ACC112 (cell line): ENCODE results near the gene CD22.
"Not testable (repeated sequence)": the region's sequence is repeated elsewhere in the genome, so short reads cannot be mapped to it uniquely, and the experiment has no call there.

Experiments used
- H2AFZ ChIP-seq: fragments of 200-600 bp; sonication (generic); one replicate; pipeline ENCODE4 v1.6.0; 2017; ENCODE audit warnings: antibody characterized with exemption, low read length; ENCODE audit not compliant: unreplicated experiment
- H3K27ac ChIP-seq: fragments of 200-600 bp; sonication (generic); 2 replicates; pipeline ENCODE4 v1.5.1; 2014; ENCODE audit warnings: low read depth, mild to moderate bottlenecking, antibody characterized with exemption, low read length, moderate library complexity
- H3K27me3 ChIP-seq: fragments of 200-600 bp; sonication (generic); 2 replicates; pipeline ENCODE4 v1.6.1; 2014; ENCODE audit warnings: mild to moderate bottlenecking, antibody characterized with exemption, low read length, moderate library complexity, mixed read lengths; ENCODE audit not compliant: insufficient read depth
- H3K36me3 ChIP-seq: fragments of 200-600 bp; sonication (generic); 2 replicates; pipeline ENCODE4 v1.6.1; 2016; ENCODE audit warnings: mild to moderate bottlenecking, antibody characterized with exemption, low read length, moderate library complexity, mixed read lengths; ENCODE audit not compliant: insufficient read depth
- H3K4me1 ChIP-seq: fragments of 200-600 bp; sonication (generic); one replicate; pipeline ENCODE4 v1.6.1; 2016; ENCODE audit warnings: low read length, mixed read lengths; ENCODE audit not compliant: insufficient read depth, unreplicated experiment, control insufficient read depth
- H3K4me3 ChIP-seq: fragments of 200-600 bp; sonication (generic); 2 replicates; pipeline ENCODE4 v1.5.1; 2014; ENCODE audit warnings: mild to moderate bottlenecking, low read depth, low read length
- H3K79me2 ChIP-seq: fragments of 200-600 bp; sonication (generic); one replicate; pipeline ENCODE4 v1.6.0; 2016; ENCODE audit warnings: low read length; ENCODE audit not compliant: control insufficient read depth, unreplicated experiment, insufficient read depth

The CD22 gene

DNA sequence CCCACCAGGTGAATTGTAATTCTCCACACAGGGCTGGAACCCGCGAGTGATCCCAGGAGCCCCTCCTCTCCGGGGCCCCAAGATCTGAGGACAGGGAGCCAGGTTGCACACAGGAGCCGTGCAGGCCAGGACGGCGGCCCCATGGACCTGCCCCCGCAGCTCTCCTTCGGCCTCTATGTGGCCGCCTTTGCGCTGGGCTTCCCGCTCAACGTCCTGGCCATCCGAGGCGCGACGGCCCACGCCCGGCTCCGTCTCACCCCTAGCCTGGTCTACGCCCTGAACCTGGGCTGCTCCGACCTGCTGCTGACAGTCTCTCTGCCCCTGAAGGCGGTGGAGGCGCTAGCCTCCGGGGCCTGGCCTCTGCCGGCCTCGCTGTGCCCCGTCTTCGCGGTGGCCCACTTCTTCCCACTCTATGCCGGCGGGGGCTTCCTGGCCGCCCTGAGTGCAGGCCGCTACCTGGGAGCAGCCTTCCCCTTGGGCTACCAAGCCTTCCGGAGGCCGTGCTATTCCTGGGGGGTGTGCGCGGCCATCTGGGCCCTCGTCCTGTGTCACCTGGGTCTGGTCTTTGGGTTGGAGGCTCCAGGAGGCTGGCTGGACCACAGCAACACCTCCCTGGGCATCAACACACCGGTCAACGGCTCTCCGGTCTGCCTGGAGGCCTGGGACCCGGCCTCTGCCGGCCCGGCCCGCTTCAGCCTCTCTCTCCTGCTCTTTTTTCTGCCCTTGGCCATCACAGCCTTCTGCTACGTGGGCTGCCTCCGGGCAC is 22.6 kb downstream of the CD22 start:
- Histone ChIP-seq H2AFZ (no peak overlapping the region), H3K36me3 (no peaks in the 10 kb centered on the region), H3K27ac (no peak overlapping the region), H3K79me2 (no peaks in the 10 kb centered on the region), H3K4me3 (no peak overlapping the region), H3K4me1 (no peaks in the 10 kb centered on the region), H3K27me3 (no peaks in the 10 kb centered on the region)

DNA sequence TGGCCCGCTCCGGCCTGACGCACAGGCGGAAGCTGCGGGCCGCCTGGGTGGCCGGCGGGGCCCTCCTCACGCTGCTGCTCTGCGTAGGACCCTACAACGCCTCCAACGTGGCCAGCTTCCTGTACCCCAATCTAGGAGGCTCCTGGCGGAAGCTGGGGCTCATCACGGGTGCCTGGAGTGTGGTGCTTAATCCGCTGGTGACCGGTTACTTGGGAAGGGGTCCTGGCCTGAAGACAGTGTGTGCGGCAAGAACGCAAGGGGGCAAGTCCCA is 23.1 kb downstream of the CD22 start:
- H2AFZ ChIP-seq = no peak overlapping the region
- no peak overlapping the region for H3K27ac ChIP-seq
- H3K27me3 ChIP-seq = no peaks in the 10 kb centered on the region
- H3K4me1 ChIP-seq = no peaks in the 10 kb centered on the region
- H3K36me3 ChIP-seq = no peaks in the 10 kb centered on the region
- no peaks in the 10 kb centered on the region for H3K79me2 ChIP-seq
- no peak overlapping the region for H3K4me3 ChIP-seq

DNA sequence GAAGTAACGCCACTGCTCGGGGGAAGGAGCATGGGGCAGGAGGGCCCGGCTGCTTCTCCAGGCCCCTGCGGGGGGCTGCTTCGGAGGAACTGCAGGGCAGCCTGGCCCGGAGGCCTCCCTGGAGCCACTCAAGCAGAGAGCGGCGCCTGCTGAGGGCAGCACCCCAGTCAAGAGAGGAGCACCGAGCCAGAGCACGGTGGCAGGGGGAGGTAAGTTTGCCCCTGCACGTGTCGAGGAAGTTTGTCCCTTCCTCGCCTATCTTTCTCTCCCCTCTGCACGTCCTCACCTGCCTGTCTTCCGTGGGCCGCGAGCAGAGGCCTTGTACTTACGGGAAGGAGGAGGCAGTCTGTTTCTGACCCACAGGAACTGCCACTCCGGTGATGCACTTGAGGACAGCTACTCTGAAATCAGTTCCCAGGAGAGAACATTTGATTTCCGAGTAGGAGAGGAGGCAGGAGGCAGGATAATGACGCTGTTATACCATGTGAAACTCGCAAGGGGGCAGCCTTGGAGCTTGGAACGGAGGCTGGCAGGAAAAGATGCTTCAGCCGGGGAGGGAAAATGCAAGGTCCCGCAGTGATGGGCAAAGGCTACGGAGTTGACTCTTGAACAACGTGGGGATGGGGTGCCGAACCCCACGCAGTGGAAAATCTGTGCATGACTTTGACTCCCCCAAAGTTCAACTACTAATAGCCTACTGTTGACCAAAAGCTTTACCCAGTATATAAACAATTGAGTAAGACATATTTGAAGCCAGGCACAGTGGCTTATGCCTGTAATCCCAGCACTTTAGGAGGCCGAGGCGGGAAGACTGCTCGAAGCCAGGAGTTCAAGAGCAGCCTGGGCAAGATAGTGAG is 23.7 kb downstream of the CD22 start:
- no peaks in the 10 kb centered on the region for H3K27me3 ChIP-seq
- no peak overlapping the region for H2AFZ ChIP-seq
- H3K4me3 ChIP-seq = no peak overlapping the region
- H3K79me2 ChIP-seq = no peaks in the 10 kb centered on the region
- no peak overlapping the region for H3K27ac ChIP-seq
- H3K4me1 ChIP-seq = no peaks in the 10 kb centered on the region
- no peaks in the 10 kb centered on the region for H3K36me3 ChIP-seq

DNA sequence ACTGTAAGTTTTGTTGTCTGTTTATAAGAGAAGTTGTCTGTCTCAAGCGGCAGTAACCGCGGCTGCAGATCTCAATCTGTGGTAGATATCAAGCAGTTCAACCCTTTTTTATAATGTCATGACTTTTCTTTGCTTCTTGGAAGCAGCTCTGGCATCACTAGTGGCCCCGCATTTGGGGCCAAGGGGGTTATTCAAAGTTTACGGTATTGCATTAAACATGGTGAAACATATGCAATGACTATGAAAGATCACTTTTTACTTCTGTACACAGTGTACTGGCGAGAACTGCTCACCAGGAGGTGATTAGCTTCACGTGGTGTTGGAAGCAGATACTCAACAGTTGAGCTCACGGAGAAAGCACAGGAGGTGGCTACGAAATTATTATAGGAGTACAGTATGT is 24.6 kb downstream of the CD22 start:
- no peak overlapping the region for H3K27ac ChIP-seq
- no peaks in the 10 kb centered on the region for H3K27me3 ChIP-seq
- no peaks in the 10 kb centered on the region for H3K36me3 ChIP-seq
- no peaks in the 10 kb centered on the region for H3K79me2 ChIP-seq
- H2AFZ ChIP-seq = no peak overlapping the region
- H3K4me3 ChIP-seq = no peak overlapping the region
- H3K4me1 ChIP-seq = peaks cover 4% of the 10 kb centered on the region

DNA sequence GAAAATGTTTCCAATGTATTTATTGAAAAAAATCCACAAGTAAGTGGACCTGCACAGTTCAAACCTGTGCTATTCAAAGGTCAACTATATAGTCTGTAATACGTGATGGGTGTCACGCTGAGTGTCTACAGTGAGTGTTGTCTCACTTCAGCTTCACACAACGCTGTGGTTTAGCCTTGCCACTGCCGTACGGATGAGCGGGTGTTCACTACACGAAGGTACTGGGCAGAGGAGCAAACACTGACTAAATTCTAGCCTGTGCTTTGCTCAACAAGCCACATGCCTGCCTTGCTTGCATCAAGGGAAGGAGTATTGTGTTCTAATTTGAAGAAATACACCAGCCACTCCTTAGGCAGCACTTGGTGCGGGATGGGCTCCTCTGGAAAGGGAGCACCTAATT is 25.9 kb downstream of the CD22 start:
- Histone ChIP-seq H2AFZ (no peak overlapping the region), H3K27ac (no peak overlapping the region), H3K4me3 (no peak overlapping the region), H3K4me1 (peaks cover 4% of the 10 kb centered on the region), H3K79me2 (no peaks in the 10 kb centered on the region), H3K27me3 (no peaks in the 10 kb centered on the region), H3K36me3 (no peaks in the 10 kb centered on the region)

DNA sequence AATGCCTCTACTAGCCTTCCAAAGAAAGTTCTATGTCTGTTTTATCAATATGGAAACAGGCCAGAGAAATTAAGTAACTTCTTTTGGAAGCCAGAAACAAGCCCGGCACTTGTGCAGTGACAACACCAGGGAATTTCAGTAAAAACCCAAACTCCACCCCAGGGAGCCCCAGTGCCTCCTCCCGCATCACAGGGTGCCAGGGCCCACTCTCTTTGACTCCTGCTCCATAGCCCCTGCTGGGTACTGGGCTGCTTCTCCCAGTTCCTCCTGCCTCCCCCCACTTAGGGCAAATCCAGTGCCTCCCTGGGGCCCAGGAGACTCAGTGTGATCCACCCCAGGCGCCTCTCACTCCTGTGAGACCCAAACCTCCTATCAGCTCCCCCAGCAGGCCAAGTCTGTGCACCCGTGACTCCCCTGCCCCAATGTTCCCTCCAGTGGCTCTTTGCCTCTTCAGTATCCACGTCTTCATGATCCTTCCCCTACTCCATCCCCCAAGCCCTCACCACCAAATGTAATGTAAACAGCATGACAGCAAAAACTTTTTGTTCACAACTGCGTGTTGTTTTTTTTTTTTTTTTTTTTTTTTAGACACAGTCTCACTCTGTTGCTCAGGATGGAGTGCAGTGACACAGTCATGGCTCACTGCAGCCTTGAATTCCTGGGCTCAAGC is 26.9 kb downstream of the CD22 start:
- H3K4me1 ChIP-seq = peaks cover 4% of the 10 kb centered on the region
- H3K27ac ChIP-seq = no peak overlapping the region
- H2AFZ ChIP-seq = no peak overlapping the region
- H3K27me3 ChIP-seq = no peaks in the 10 kb centered on the region
- no peaks in the 10 kb centered on the region for H3K79me2 ChIP-seq
- no peak overlapping the region for H3K4me3 ChIP-seq
- no peaks in the 10 kb centered on the region for H3K36me3 ChIP-seq

DNA sequence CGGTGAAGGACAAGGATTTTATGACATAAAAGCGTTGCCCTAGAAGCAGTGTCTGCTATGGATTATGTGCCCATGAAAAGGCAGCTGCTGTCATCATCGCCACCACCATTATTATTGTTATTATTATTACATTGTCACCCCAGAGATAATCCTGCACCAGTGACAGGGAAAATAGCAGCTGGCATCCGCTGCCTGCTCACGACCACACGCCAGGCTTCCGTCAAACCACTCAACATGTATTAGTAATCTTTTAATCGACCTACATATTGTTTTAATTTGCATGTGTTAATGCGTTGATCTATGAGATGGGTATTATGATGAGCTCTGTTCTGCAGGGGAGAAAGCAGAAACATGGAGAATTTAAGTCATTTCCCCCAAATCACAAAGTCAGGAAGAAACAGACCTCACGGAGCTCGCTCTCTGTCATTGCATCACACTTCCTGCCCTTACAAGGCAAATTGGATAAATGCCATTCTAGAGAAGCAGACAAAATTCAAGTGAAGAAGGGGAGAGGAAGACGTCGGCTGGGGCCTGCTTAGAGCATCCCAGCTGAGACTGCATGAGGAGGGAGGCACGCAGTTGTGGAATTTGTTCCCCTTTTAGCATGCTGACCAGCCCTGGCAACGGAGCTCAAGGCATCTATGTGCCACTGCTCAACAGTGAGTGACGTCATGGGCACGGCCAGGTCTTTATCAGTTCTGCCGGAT is 29.0 kb downstream of the CD22 start, which contains the start of gene FFAR3:
Gene FFAR3 (plus strand): TSS at position 594 of the 707 bp plus-strand sequence. CDS start 431 bp downstream, outside the sequence.
- no peak within 1 kb of the TSS for H3K4me3 ChIP-seq

DNA sequence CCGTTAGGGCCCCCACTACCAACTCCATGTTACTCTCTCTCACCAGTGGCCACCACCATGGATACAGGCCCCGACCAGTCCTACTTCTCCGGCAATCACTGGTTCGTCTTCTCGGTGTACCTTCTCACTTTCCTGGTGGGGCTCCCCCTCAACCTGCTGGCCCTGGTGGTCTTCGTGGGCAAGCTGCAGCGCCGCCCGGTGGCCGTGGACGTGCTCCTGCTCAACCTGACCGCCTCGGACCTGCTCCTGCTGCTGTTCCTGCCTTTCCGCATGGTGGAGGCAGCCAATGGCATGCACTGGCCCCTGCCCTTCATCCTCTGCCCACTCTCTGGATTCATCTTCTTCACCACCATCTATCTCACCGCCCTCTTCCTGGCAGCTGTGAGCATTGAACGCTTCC is 29.8 kb downstream of the CD22 start:
- H3K79me2 ChIP-seq, H3K27me3 ChIP-seq, H3K4me1 ChIP-seq, H3K27ac ChIP-seq, H3K4me3 ChIP-seq, H2AFZ ChIP-seq, H3K36me3 ChIP-seq: not testable (repeated sequence)

More for the DNA sequence above, 29.0 kb downstream of the CD22 start, which contains the start of gene FFAR3:
- H3K27ac ChIP-seq = no peak within 1 kb of the TSS
- no peaks in the 10 kb centered on the region for H3K27me3 ChIP-seq
- H2AFZ ChIP-seq = no peak within 1 kb of the TSS
- H3K36me3 ChIP-seq = no peaks in the 10 kb centered on the region
- no peaks in the 10 kb centered on the region for H3K79me2 ChIP-seq
- H3K4me1 ChIP-seq = peaks cover 4% of the 10 kb centered on the region

DNA sequence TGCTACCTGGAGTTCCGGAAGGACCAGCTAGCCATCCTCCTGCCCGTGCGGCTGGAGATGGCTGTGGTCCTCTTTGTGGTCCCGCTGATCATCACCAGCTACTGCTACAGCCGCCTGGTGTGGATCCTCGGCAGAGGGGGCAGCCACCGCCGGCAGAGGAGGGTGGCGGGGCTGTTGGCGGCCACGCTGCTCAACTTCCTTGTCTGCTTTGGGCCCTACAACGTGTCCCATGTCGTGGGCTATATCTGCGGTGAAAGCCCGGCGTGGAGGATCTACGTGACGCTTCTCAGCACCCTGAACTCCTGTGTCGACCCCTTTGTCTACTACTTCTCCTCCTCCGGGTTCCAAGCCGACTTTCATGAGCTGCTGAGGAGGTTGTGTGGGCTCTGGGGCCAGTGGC is 30.4 kb downstream of the CD22 start:
- not testable (repeated sequence) for H3K4me3 ChIP-seq, H3K4me1 ChIP-seq, H3K79me2 ChIP-seq, H2AFZ ChIP-seq, H3K27ac ChIP-seq, H3K27me3 ChIP-seq, H3K36me3 ChIP-seq

DNA sequence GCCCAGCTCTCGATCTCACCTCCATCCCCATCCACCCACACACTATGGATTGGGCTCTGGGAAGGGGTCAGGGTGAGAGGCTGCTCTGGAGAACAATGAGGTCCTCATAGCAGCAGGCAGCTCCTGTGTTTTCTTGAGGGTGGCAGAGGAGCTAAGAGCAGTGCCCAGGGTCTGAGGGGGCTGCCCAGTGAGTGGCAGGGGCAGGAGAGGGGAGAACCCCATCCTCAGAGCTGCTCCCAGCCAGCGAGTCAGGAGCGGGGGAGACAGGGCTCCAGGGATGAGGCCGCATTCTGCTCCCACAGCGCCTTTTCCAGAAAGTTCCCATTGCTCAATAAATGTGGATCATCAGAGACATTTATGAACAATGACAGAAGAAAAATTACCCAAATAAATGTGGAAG is 31.1 kb downstream of the CD22 start:
- not testable (repeated sequence) for H2AFZ ChIP-seq, H3K4me3 ChIP-seq, H3K4me1 ChIP-seq, H3K36me3 ChIP-seq, H3K27ac ChIP-seq, H3K79me2 ChIP-seq, H3K27me3 ChIP-seq
